ENCODE data around the gene TM9SF4. TPM values are rescaled to one million over a fixed set of nuclear protein-coding genes. Genes with fewer than 3 reads are reported as not detected.

The TM9SF4 gene
- total RNA-seq, 1 donor from 2014 or later: 12.5 TPM

- DNase-seq (ENCODE audit: low spot score): no peak
These were observed 20.3 kb downstream of the TM9SF4 start for GRCh38 chr20:32129863-32130262.

- no peak for DNase-seq (ENCODE audit: low spot score)
These were observed 20.8 kb downstream of the TM9SF4 start for GRCh38 chr20:32130352-32130751.

GRCh38 chr20:32130965-32131364 lies 21.5 kb downstream of the TM9SF4 start:
- DNase-seq (ENCODE audit: low spot score): no peak

- DNase-seq (ENCODE audit: low spot score): no peak
These were observed 23.5 kb downstream of the TM9SF4 start for GRCh38 chr20:32132911-32133549.

GRCh38 chr20:32134026-32134425 lies 24.5 kb downstream of the TM9SF4 start:
- no peak for DNase-seq (ENCODE audit: low spot score)

GRCh38 chr20:32135983-32136515 lies 26.5 kb downstream of the TM9SF4 start:
- DNase-seq (ENCODE audit: low spot score): no peak

DNA sequence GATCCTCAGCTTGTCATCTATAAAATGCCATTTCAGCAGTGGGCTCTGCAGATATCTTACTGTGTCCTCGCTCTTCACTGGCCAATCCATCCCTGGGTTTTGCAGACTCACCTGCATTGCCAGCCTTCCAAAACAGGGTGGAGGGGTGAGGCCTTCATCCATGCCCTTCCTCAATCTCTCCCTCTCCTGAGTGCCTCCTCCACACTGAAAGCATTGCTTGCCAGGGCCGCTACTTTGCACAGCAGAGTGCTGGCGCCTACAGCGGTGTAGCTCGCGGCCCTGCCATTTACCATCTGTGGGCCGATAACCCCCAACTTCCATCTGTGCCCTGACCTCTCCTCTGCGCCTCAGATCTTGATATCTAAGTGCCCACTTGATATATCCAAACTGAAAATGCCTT lies 29.4 kb downstream of the TM9SF4 start:
- DNase-seq (ENCODE audit: low spot score): no peak

- no peak for DNase-seq (ENCODE audit: low spot score)
These were observed 30.4 kb downstream of the TM9SF4 start for GRCh38 chr20:32139947-32140346.

- no peak for DNase-seq (ENCODE audit: low spot score)
These were observed 31.1 kb downstream of the TM9SF4 start for GRCh38 chr20:32140603-32141002.

DNA sequence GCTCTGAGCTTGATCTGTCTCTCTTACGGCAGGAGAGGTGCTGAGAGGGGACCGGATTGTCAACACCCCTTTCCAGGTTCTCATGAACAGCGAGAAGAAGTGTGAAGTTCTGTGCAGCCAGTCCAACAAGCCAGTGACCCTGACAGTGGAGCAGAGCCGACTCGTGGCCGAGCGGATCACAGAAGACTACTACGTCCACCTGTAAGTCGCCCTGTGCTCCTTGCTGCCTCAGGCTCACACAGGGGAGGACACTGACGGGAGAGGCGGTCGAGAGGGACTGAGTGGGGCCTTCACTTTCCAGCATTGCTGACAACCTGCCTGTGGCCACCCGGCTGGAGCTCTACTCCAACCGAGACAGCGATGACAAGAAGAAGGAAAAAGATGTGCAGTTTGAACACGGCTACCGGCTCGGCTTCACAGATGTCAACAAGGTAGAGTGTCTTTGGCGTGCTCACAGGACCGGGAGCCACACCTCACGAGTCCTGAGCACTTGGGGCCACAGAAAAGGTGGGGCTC lies 32.0 kb downstream of the TM9SF4 start:
- no peak for DNase-seq (ENCODE audit: low spot score)

GRCh38 chr20:32142088-32142487 lies 32.6 kb downstream of the TM9SF4 start:
- no peak for DNase-seq (ENCODE audit: low spot score)

DNA sequence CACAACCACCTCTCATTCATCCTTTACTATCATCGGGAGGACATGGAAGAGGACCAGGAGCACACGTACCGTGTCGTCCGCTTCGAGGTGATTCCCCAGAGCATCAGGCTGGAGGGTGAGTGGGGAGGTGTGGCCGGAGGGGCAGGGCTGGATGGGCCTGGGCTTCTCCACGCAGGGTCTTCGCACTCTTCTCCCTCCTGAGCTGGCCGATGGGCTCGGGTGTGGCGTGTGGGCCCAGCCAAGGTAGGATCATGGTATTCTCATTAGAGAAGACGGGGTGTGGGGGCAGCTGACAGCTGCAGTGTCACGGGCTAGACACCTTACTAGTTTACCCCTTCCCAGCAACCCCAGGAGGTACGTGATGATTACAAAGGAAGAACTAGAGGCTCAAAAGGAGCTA lies 33.5 kb downstream of the TM9SF4 start:
- DNase-seq (ENCODE audit: low spot score): no peak

- DNase-seq (ENCODE audit: low spot score): no peak
These were observed 35.6 kb downstream of the TM9SF4 start for GRCh38 chr20:32144898-32145662.

- DNase-seq (ENCODE audit: low spot score): no peak
These were observed 40.2 kb downstream of the TM9SF4 start for GRCh38 chr20:32149566-32150170.

GRCh38 chr20:32150291-32150848 lies 40.9 kb downstream of the TM9SF4 start:
- DNase-seq (ENCODE audit: low spot score): no peak

DNA sequence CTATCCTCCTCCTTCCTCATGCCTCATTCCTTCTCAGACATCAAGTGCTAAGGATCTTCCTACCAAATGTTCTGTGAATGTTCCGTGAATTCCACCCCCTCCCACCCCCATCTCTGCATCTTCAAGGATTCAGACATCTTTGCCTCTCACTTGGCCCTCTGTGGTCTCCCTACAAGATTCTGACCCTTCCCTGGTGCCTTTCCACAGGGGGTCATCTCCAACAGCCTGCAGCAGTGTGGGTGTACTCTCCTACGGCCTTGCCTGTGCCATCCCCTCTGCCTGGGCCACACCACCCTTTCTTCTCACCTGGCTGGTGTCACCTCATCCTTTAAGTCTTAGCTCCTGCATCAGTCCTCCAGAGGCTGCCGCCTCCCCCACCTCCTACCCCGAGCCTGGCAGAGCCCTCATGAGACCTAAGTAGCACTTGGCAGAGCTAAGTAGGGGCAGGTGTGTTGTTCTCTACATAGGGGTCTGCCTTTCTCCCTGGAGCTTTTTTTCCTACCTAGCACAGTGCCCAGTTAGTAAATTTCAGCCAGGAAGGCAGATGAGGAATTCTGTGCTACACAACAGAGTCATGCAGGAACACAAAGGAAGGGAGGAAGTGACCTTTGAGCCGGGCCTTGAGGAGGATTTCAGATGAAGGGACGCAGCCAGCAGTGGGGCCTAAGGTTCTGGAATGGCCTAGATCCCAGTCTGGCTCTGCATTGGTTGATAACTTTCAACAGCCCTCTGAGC lies 43.1 kb downstream of the TM9SF4 start:
- no peak for DNase-seq (ENCODE audit: low spot score)

GRCh38 chr20:32153156-32153665 lies 43.7 kb downstream of the TM9SF4 start:
- DNase-seq (ENCODE audit: low spot score): no peak

GRCh38 chr20:32153771-32154170 lies 44.3 kb downstream of the TM9SF4 start:
- DNase-seq (ENCODE audit: low spot score): no peak

DNA sequence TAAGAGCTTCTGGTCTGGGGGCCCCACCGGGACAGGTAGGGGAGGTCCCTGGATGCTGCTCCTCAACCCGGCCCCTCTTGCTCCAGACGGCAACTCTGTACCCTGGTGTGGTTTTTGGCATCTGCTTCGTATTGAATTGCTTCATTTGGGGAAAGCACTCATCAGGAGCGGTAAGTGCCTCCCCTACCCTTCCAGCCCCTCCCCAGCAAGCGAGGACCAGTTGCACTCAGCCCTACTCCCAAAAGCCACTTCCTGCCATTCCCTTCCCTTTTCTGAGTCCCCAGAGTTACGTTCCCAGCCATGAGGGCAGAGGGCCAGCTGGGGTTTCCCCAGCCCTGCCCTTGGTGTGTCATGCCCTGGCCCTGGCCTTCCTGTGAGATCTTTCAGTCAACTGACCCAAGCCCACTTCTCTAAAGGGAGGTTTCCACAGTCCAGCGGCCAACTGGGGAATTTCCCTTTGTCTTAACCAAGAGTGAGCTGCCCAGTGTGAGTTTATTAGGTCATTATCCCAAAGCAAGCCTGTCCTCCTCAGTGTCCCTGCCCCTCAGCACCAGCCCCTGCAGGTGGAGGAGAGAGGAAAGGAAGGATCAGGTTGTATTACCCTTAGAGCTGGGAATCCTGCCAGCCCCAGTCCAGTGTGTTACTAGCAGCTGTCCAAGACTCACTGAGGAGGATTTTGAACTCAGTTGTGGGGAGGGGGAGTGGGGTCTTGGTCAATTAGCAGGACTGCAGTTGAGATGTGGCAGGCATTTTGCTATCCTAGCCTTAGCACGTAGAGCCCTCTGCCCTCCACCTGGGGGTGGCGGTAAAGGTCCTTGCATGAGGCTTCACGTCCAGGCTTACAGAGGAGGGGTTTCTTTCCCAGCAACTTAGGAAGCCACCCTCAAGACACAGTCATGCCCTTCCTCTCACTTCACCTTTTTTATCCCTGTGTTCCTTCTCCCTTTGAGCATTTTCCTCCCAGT lies 45.8 kb downstream of the TM9SF4 start:
- peak; percentile 69 for DNase-seq (ENCODE audit: low spot score)

GRCh38 chr20:32157611-32158010 lies 48.1 kb downstream of the TM9SF4 start:
- DNase-seq (ENCODE audit: low spot score): no peak
